OCI-M1 (cell line): ENCODE measurements around the gene FAM50A.

Source experiments
- DNase-seq: peaks from one replicate; lab custom pipeline; 2025; lab: John Stamatoyannopoulos, UW

Gene FAM50A

DNA sequence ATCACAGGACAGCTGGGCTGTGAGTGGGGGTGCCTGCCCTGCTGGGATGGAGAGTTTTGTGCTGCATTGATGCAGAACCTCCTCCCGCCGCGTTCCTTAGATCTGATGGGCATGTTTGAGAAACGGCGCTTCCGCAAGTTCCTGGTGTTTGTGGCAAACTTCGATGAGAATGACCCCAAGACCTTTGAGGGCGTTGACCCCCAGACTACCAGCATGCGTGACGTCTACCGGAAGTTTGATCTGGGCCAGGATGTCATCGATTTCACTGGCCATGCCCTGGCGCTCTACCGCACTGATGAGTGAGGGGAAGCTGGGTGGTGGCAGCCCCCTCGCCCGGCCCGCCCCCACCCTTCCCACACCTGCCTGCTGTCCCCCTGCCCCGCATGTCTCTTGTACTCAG, 4.1 kb upstream of the FAM50A start:
- no peak for DNase-seq

DNA sequence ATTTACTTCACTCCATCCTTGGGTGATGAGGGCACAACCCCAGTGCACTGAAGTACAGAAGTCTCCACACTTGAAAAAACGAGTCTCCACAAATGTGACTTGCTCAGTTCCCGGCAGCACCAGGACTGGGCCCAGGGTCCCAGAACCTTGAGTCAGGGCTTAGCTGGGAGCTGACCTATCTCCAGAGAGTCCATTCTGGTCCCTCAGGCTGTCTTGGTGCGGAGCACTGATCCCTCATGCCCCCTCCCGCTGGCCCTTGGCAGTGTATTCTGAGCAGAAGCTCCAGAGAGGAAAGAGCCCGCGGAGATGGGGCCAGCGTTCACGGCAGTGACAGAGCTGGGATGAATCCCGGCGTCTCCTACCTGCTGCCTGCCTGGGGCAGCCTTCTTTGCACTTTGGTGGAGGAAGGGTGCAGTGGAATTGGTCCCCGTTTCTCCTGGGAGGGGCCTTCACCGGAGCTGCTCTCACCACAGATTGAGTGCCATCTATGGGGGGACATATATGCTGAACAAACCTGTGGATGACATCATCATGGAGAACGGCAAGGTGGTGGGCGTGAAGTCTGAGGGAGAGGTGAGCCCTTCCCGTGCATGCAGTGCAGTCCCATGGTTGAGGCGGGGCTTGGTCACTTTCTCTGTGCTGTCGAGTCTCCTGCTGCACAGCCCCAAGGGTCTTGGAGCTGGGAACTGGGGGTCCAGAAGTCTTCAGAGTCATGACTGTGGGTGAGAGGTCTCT, 3.2 kb upstream of the FAM50A start:
- no peak for DNase-seq

DNA sequence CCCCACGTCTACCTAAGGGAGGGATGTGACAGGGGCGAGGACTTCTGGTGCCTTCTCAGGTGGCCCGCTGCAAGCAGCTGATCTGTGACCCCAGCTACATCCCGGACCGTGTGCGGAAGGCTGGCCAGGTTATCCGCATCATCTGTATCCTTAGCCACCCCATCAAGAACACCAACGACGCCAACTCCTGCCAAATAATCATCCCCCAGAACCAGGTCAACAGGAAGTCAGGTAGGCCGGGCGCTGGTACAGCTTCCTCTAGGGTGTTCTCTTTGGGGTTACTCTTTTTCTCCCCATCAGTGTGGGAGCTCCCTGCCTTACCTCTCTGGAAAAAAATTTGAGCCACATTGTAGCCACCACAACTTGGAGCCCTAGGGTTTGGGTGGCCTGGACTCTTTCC, 2.4 kb upstream of the FAM50A start:
- DNase-seq, result no peak

- no peak for DNase-seq
These were observed 1.8 kb upstream of the FAM50A start for GRCh38 chrX:154441984-154442707.

DNA sequence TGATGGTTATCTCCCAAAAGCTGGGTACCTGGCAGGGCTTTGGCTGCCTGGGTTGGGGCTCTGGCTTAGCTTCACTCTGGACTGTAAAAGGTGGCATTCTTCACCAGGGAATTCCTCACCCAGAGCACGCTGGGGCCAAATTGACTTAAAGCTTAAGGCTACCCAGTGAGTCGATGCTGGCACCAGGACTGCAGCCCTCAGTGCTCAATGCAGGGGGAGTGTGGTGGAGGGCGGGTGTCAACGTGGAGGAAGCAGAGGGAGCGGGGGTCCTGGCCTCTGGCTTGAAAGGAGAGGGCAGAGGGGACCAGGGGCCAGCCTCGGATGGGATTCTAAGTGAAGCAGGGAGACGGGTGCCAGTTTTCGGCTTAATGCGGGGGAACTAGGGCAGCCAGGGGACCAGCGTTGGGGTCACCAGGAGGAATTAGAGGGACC, 446 bp upstream of the FAM50A start:
- DNase-seq, result peak; percentile 27

DNA sequence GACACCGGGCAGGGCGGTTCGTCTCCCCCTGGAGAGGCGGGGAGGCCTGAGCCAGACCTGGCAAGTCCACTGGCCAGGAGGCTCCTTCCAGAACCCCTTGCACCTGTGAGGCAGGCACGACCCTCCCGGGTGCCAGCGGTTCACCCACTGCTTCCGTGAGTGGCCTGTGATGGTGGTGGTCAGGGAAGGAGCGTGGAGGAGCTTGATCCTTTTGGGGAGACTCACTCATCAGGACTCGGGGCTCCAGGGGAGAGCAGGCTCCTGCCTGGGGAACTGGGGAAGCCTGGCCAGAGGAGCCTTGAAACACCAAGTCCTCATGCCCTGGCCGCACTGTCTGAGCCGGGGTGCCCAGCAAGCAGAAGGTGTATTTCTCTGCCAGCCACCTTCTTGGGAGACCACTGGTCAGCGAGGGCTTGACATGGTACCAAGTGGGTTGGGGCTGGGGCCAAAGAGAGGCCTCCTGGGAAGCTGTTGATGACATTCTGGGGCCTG, 860 bp downstream of the FAM50A start:
- no peak for DNase-seq

DNA sequence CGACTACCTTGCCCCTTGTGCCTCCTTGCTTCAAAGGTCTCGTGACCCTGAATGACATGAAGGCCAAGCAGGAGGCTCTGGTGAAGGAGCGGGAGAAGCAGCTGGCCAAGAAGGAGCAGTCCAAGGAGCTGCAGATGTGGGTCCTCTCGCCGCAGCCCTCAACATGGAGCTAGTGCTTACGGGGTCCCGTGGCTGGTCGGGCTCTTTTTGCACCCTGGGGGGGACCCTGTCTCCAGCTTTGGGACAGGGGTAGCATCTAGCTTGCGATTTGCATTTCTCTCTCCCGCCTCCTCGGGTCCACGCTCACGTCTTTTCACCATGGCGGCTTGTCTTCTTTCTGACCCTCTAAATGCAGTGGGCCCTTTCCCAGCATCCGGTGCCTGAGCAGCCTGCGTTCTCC, 1.8 kb downstream of the FAM50A start:
- no peak for DNase-seq

- no peak for DNase-seq
These were observed 2.5 kb downstream of the FAM50A start for GRCh38 chrX:154446430-154446829.

DNA sequence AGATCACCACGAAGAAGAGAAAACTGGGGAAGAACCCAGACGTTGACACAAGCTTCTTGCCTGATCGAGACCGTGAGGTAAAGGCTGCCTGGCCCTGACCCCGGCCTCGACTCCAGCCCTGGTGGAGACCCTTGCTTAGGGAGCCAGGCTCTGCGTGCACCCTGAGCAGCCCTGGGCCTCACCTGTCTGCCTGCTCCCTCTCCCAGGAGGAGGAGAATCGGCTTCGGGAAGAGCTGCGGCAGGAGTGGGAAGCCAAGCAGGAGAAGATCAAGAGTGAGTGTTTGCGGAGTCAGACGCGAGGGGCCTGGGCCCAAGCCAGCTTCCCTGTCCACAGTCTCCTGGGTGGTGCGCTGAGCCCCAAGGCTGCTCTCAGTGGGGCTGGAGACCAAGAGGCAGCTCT, 4.5 kb downstream of the FAM50A start:
- DNase-seq, result no peak

- no peak for DNase-seq
These were observed 5.7 kb downstream of the FAM50A start for GRCh38 chrX:154449618-154450017.

- no peak for DNase-seq
These were observed 6.4 kb downstream of the FAM50A start for GRCh38 chrX:154450312-154450711.

DNA sequence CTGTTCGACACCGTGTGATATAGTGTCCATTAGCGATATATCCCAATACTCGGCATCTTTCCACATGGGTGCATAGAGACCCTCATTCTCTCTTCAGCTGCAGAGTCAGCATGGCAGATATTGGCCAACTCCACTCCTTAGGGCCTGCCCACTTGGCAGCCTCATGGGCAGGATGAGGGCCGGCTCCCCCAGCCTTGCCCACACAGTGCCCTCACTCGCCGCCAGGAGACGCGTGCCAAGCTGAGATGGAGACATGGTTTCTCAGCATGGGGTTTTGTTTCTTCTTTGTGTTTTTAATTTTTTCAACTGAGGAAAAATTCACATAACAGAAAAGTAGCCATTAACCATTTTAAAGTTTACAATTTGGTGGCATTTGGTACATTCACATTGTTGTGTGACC, 8.9 kb downstream of the FAM50A start:
- no peak for DNase-seq

- peak; percentile 17 for DNase-seq
These were observed 13.7 kb downstream of the FAM50A start for GRCh38 chrX:154457491-154458115.

- peak; percentile 44 for DNase-seq
These were observed 14.4 kb downstream of the FAM50A start, which contains the start of gene PLXNA3 for GRCh38 chrX:154458116-154458953. PLXNA3 (plus strand) TSS chrX:154458281; CDS start chrX:154460184, 1,903 bp downstream.

DNA sequence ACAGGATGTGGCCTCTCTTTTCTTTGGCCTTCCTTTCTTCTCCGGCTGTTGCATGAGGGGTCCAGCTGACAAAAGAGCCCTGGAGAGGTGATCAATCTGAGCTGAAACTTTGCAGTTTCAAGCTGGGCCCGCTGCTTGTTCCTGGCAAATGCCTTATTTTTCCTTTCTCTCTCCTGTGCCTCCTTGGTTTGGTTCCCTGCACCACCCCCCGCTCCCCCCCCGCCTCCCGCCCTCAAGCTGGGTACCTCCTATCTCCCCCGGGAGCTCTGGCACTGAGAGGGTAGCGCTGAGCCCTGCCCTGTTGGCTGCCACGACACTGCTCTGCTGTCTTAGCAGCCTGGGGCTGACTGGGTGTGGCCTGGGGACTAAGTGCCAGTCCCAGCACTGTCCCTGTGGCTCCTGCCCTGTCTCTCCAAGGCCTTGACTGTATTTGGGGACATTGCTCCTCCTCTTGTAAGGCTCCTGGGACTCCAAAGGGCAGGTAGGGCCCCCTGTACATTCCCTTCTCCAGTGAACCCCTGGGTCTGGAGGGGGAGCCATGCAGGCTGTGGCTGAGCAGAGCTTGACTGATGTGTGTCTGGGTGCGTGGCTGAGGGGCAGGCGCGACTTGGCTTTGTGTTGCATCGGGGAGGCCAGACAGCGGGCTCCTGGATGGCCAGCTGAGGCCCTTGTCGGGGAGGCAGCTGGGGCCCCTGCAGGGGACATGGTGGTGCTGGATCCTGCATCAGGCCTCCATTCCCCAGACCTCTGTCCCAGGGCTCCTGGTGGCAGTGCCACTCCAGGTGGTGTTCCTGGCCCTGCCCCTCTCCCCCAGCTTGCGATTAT, 15.2 kb downstream of the FAM50A start:
- DNase-seq, result peak; percentile 12

- peak; percentile 47 for DNase-seq
These were observed 15.9 kb downstream of the FAM50A start for GRCh38 chrX:154459832-154460231.

DNA sequence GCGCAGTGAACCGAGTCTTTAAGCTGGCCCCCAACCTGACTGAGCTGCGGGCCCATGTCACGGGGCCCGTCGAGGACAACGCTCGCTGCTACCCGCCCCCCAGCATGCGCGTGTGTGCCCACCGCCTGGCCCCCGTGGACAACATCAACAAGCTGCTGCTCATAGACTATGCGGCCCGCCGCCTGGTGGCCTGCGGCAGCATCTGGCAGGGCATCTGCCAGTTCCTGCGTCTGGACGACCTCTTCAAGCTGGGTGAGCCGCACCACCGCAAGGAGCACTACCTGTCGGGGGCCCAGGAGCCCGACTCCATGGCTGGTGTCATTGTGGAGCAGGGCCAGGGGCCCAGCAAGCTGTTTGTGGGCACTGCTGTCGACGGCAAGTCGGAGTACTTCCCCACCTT, 16.4 kb downstream of the FAM50A start:
- DNase-seq, result no peak

DNA sequence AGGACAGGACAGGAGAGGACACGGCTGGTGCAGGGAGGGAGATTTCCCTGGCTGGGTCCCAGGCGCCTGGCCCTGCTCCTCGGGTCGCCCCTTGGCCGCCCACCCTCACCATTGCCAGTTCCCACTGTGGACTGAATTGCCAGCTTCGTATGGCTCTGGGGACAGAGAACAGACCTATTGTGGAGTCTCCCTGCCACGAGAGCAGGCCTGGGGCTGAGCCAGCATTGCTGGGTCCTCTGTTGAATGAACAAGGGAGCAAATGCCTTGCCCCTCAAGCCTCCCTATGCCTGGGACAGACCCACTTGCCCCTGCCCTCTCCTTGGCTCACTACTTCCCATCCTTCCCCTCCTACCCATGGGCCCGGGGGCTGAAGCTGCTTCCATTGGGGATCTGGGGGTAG, 18.5 kb downstream of the FAM50A start:
- no peak for DNase-seq

DNA sequence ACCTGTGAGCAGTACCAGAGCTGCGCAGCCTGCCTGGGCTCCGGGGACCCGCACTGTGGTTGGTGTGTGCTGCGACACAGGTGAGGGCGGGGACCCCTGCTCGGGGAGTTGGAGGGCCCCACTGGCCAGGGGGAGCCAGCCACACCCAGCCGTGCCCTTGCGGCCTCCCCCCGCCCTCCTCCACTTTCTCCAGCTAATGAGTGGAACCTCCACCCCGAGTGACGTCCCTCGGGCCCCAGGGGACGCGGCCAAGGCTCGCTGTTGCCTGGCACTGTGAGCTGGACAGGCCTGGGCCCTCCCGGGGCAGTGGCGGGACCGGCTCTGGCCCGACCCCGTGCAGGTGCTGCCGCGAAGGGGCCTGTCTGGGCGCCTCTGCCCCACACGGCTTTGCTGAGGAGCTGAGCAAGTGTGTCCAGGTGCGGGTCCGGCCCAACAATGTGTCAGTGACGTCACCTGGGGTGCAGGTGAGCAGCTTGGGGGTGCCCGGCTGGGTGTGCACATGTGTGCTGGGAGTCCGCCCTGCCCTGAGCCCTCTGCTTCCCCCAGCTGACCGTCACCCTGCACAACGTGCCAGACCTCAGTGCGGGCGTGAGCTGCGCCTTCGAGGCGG, 19.8 kb downstream of the FAM50A start:
- DNase-seq, result no peak

GRCh38 chrX:154464806-154465365, 20.9 kb downstream of the FAM50A start:
- DNase-seq, result no peak
